ENCODE results near the gene RRAGB.

RRAGB gene

DNA sequence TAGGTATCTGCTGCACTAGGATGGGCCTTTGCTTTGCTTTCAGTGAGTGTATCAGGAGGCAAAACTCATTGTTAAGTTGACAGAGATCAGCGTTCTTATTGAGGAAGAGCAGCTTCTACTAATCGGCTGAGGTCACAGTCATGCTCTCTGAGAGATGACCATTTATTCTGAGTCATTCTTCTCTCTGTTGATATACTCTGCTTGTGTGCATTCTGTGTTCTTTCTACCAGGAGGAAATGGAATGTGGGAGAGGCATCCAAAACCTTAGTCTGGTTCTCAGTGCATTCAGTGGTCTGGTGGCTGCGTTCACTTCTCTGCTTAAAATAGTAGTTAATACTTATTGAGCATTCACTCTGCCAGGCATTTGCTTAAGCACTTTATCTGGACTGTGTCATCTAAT, 66.2 kb downstream of the RRAGB start:
- H3K27me3 ChIP-seq (ENCODE audit: insufficient read depth, low read depth, severe bottlenecking): no peaks in the 10 kb centered on the region
- no peak for DNase-seq

DNA sequence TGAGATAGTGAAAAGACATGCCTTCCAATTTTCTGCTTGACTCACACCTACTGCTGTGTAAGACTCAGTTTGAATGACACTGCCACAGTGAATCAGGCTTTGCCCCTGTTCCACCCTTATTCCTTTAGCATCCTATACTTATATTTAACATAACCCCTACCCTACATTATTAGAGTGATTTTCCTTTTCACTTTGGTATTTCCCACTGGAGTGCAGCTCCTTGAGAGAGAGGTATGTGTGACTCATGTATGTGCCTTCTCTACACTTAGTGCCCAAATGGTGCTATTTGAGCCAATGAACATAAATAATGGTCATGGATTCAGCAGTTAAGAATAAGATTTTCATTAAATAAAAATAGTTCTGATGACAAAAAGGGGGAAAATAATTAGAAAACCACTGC, 69.5 kb downstream of the RRAGB start:
- no peak overlapping the region for H3K27ac ChIP-seq
- no peak for DNase-seq
- H3K4me3 ChIP-seq (ENCODE audit: low read depth, low read length): no peak overlapping the region
- H3K36me3 ChIP-seq: no peaks in the 10 kb centered on the region
- no peaks in the 10 kb centered on the region for H3K9me3 ChIP-seq (ENCODE audit: severe bottlenecking)
- no peaks in the 10 kb centered on the region for H3K27me3 ChIP-seq (ENCODE audit: insufficient read depth, low read depth, severe bottlenecking)
- no peak for TF ChIP-seq CTCF (IDR thresholded peaks at IDR 0.05; ENCODE audit: low read depth, low read length)

More for the DNA sequence above, 66.2 kb downstream of the RRAGB start:
- no peak overlapping the region for H3K4me3 ChIP-seq (ENCODE audit: low read depth, low read length)
- TF ChIP-seq CTCF (IDR thresholded peaks at IDR 0.05; ENCODE audit: low read depth, low read length): no peak
- no peaks in the 10 kb centered on the region for H3K9me3 ChIP-seq (ENCODE audit: severe bottlenecking)
- no peaks in the 10 kb centered on the region for H3K36me3 ChIP-seq
- H3K27ac ChIP-seq: no peak overlapping the region

DNA sequence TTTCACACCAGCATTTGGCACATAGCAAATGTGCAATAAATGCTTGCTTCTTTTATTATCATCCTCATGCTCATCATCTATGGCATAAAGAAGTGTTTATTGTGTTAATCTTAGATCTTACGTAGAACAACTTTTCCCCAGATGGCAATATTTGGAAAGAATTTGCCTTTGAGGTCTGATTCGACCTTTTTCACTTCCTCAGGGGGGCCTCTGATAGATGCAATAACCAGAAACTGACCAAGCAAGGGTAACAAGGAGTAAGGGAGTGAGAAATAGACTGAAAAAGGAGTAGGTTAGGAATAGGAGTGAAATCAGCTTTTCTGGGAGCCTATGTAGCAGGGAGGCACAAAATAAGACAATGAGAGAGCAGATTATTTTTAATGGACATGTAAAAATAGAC, 70.2 kb downstream of the RRAGB start:
- DNase-seq: no peak
- no peak for TF ChIP-seq CTCF (IDR thresholded peaks at IDR 0.05; ENCODE audit: low read depth, low read length)
- no peaks in the 10 kb centered on the region for H3K27me3 ChIP-seq (ENCODE audit: insufficient read depth, low read depth, severe bottlenecking)

DNA sequence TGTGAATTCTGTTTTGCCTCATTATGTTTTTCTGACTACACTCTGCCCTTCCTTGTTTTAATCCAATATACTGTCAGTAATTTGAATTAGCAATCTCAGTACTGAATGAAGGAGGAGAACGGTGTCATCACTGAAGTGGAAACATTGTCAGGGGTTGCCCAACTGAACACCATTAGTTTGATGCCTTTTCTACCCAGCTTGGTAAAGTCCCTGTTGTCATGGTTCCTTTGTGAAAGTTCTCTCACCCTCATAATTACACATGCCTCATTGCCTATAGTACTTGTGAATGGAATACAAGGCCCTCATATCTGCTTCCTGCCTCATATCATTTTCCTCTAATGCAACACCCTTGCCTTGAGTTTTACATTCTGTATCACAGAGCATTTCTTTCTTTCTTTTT, 76.9 kb downstream of the RRAGB start:
- H3K27ac ChIP-seq: no peak overlapping the region
- no peak overlapping the region for H3K4me3 ChIP-seq (ENCODE audit: low read depth, low read length)
- H3K36me3 ChIP-seq: no peaks in the 10 kb centered on the region
- H3K9me3 ChIP-seq (ENCODE audit: severe bottlenecking): no peaks in the 10 kb centered on the region
- TF ChIP-seq CTCF (IDR thresholded peaks at IDR 0.05; ENCODE audit: low read depth, low read length): no peak
- DNase-seq: no peak
- H3K27me3 ChIP-seq (ENCODE audit: insufficient read depth, low read depth, severe bottlenecking): no peaks in the 10 kb centered on the region

More for the DNA sequence above, 70.2 kb downstream of the RRAGB start:
- no peak overlapping the region for H3K4me3 ChIP-seq (ENCODE audit: low read depth, low read length)
- no peaks in the 10 kb centered on the region for H3K9me3 ChIP-seq (ENCODE audit: severe bottlenecking)
- H3K36me3 ChIP-seq: no peaks in the 10 kb centered on the region
- H3K27ac ChIP-seq: no peak overlapping the region

DNA sequence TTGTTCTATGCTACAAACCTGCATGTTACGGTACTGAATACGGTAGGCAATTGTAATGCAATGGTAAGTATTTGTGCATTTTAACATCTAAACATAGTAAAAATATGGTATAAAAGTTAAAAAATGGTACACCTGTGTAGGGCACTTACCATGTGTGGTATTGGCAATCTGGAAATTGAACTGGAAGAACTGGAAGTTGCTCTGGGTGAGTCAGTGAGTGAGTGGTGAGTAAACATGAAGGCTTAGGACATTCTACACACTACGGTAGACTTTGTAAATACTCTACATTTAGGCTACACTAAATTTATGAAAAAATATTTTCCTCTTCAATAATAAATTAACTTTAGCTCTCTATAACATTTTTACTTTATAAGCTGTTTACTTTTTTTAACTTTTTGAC, 78.9 kb downstream of the RRAGB start:
- Histone ChIP-seq H3K27me3 (ENCODE audit: insufficient read depth, low read depth, severe bottlenecking) (no peaks in the 10 kb centered on the region), H3K9me3 (ENCODE audit: severe bottlenecking) (no peaks in the 10 kb centered on the region), H3K27ac (no peak overlapping the region), H3K4me3 (ENCODE audit: low read depth, low read length) (no peak overlapping the region), H3K36me3 (no peaks in the 10 kb centered on the region)
- DNase-seq: no peak
- TF ChIP-seq CTCF (IDR thresholded peaks at IDR 0.05; ENCODE audit: low read depth, low read length): no peak

DNA sequence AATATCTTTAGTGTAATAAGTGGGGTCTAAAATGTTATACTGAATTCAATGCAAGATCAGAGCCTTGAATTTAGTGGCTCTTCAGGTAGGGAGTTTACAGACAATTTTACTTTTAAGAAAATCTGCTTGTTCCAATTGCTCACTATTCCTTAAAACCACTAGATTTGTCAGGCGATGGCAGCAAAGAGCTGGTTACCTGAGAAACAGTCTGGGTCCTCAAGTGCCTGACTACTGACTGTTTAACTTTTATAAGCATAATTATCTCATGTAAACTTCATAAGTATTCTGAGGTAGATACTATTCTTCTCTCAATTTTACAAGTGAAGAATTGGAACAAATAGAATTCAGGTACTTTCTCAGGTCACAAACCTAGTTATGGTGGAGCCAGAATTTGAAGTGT, 84.3 kb downstream of the RRAGB start:
- TF ChIP-seq CTCF (IDR thresholded peaks at IDR 0.05; ENCODE audit: low read depth, low read length): no peak
- peaks cover 3% of the 10 kb centered on the region for H3K27me3 ChIP-seq (ENCODE audit: insufficient read depth, low read depth, severe bottlenecking)
- no peaks in the 10 kb centered on the region for H3K9me3 ChIP-seq (ENCODE audit: severe bottlenecking)
- H3K36me3 ChIP-seq: no peaks in the 10 kb centered on the region
- no peak for DNase-seq
- no peak overlapping the region for H3K27ac ChIP-seq
- no peak overlapping the region for H3K4me3 ChIP-seq (ENCODE audit: low read depth, low read length)
